Measurements from ENCODE around the gene CEACAM3. TPM values are rescaled to one million over a fixed set of nuclear protein-coding genes. Genes with fewer than 3 reads are reported as not detected.

Gene CEACAM3
- total RNA-seq, 2 donors from 2014 or later: not detected

- H3K27ac Mint-ChIP-seq: no peak overlapping the region
- H3K9me3 ChIP-seq (ENCODE audit: control insufficient read depth, low read length): no peaks in the 10 kb centered on the region
- peaks cover 27% of the 10 kb centered on the region for H3K27me3 Mint-ChIP-seq (ENCODE audit: insufficient read depth)
- H3K36me3 ChIP-seq (ENCODE audit: control insufficient read depth, insufficient read depth, low read length): no peaks in the 10 kb centered on the region
- no peak for DNase-seq
- peaks cover 2% of the 10 kb centered on the region for H3K4me1 Mint-ChIP-seq
- H3K9me3 Mint-ChIP-seq: peaks cover 8% of the 10 kb centered on the region
- no peak for TF ChIP-seq CTCF (conservative IDR thresholded peaks at IDR 0.05)
- no peak overlapping the region for H3K4me3 Mint-ChIP-seq
- WGBS, 2 experiments (ENCODE audit: insufficient coverage in 1 of 2, insufficient read length in 1 of 2): 83 to 89% methylated on average over 1 of the region's 1 CpG
- H3K27ac ChIP-seq (ENCODE audit: low read depth, low read length): no peak overlapping the region
- no peaks in the 10 kb centered on the region for H3K36me3 Mint-ChIP-seq (ENCODE audit: low read depth)
- no peak overlapping the region for H3K4me3 ChIP-seq (ENCODE audit: low read length)
- no peak overlapping the region for H3K9ac ChIP-seq (ENCODE audit: extremely low read depth, low read length, poor library complexity, severe bottlenecking)
- H3K4me1 ChIP-seq (ENCODE audit: control insufficient read depth, insufficient read depth, low read length): no peaks in the 10 kb centered on the region
- H3K27me3 ChIP-seq (ENCODE audit: control insufficient read depth, insufficient read depth, low read length, poor library complexity, severe bottlenecking): peaks cover 9% of the 10 kb centered on the region
Measured at GRCh38 chr19:41796901-41797300, 514 bp downstream of the CEACAM3 start.

GRCh38 chr19:41799444-41800000, 3.1 kb downstream of the CEACAM3 start:
- no peak for TF ChIP-seq CTCF (conservative IDR thresholded peaks at IDR 0.05)
- no peaks in the 10 kb centered on the region for H3K4me1 ChIP-seq (ENCODE audit: control insufficient read depth, insufficient read depth, low read length)
- Mint-ChIP-seq H3K27me3 (ENCODE audit: insufficient read depth) (peaks cover 17% of the 10 kb centered on the region), H3K27ac (no peak overlapping the region), H3K36me3 (ENCODE audit: low read depth) (no peaks in the 10 kb centered on the region), H3K9me3 (peaks cover 21% of the 10 kb centered on the region), H3K4me3 (no peak overlapping the region), H3K4me1 (peaks cover 2% of the 10 kb centered on the region)
- DNase-seq: no peak
- no peaks in the 10 kb centered on the region for H3K36me3 ChIP-seq (ENCODE audit: control insufficient read depth, insufficient read depth, low read length)
- 65 to 85% methylated on average over 3 to 9 of the region's 9 CpGs for WGBS, 2 experiments (ENCODE audit: insufficient coverage in 1 of 2, insufficient read length in 1 of 2)
- H3K9me3 ChIP-seq (ENCODE audit: control insufficient read depth, low read length): no peaks in the 10 kb centered on the region
- no peak overlapping the region for H3K9ac ChIP-seq (ENCODE audit: extremely low read depth, low read length, poor library complexity, severe bottlenecking)
- H3K27ac ChIP-seq (ENCODE audit: low read depth, low read length): no peak overlapping the region
- peaks cover 5% of the 10 kb centered on the region for H3K27me3 ChIP-seq (ENCODE audit: control insufficient read depth, insufficient read depth, low read length, poor library complexity, severe bottlenecking)
- H3K4me3 ChIP-seq (ENCODE audit: low read length): no peak overlapping the region

- no peaks in the 10 kb centered on the region for H3K9me3 ChIP-seq (ENCODE audit: control insufficient read depth, low read length)
- H3K4me3 Mint-ChIP-seq: no peak overlapping the region
- H3K9ac ChIP-seq (ENCODE audit: extremely low read depth, low read length, poor library complexity, severe bottlenecking): no peak overlapping the region
- H3K36me3 ChIP-seq (ENCODE audit: control insufficient read depth, insufficient read depth, low read length): no peaks in the 10 kb centered on the region
- H3K36me3 Mint-ChIP-seq (ENCODE audit: low read depth): no peaks in the 10 kb centered on the region
- TF ChIP-seq CTCF (conservative IDR thresholded peaks at IDR 0.05): no peak
- DNase-seq: peak; percentile 17
- H3K27me3 ChIP-seq (ENCODE audit: control insufficient read depth, insufficient read depth, low read length, poor library complexity, severe bottlenecking): peaks cover 5% of the 10 kb centered on the region
- no peak overlapping the region for H3K4me3 ChIP-seq (ENCODE audit: low read length)
- WGBS, 2 experiments (ENCODE audit: insufficient coverage in 1 of 2, insufficient read length in 1 of 2): 82 to 83% methylated on average over 4 of the region's 4 CpGs
- H3K27ac Mint-ChIP-seq: no peak overlapping the region
- H3K27ac ChIP-seq (ENCODE audit: low read depth, low read length): no peak overlapping the region
- peaks cover 28% of the 10 kb centered on the region for H3K9me3 Mint-ChIP-seq
- H3K4me1 Mint-ChIP-seq: peaks cover 2% of the 10 kb centered on the region
- H3K27me3 Mint-ChIP-seq (ENCODE audit: insufficient read depth): peaks cover 17% of the 10 kb centered on the region
- no peaks in the 10 kb centered on the region for H3K4me1 ChIP-seq (ENCODE audit: control insufficient read depth, insufficient read depth, low read length)
Measured at GRCh38 chr19:41801031-41801430, 4.6 kb downstream of the CEACAM3 start.
